ENCODE data around the gene SENP1.
"Not testable (repeated sequence)": the region's sequence is repeated elsewhere in the genome, so short reads cannot be mapped to it uniquely, and the experiment has no call there.

SENP1 gene

GRCh38 chr12:48115957-48116356 is 10.1 kb upstream of the SENP1 start:
- H3K4me3 ChIP-seq (ENCODE audit: control insufficient read depth, low read depth, low read length): no peak overlapping the region
- TF ChIP-seq CTCF (IDR thresholded peaks at IDR 0.05; ENCODE audit: control insufficient read depth, insufficient read depth, low read depth, low read length, missing control alignments): no peak
- DNase-seq (ENCODE audit: low read depth): no peak

GRCh38 chr12:48111312-48111693 is 5.4 kb upstream of the SENP1 start:
- H3K4me3 ChIP-seq (ENCODE audit: control insufficient read depth, low read depth, low read length); DNase-seq (ENCODE audit: low read depth): not testable (repeated sequence)

GRCh38 chr12:48110691-48111311 is 4.9 kb upstream of the SENP1 start:
- no peak overlapping the region for H3K4me3 ChIP-seq (ENCODE audit: control insufficient read depth, low read depth, low read length)
- TF ChIP-seq CTCF (IDR thresholded peaks at IDR 0.05; ENCODE audit: control insufficient read depth, insufficient read depth, low read depth, low read length, missing control alignments): no peak
- no peak for DNase-seq (ENCODE audit: low read depth)

GRCh38 chr12:48109424-48109823 is 3.5 kb upstream of the SENP1 start:
- no peak for DNase-seq (ENCODE audit: low read depth)
- no peak overlapping the region for H3K4me3 ChIP-seq (ENCODE audit: control insufficient read depth, low read depth, low read length)
- no peak for TF ChIP-seq CTCF (IDR thresholded peaks at IDR 0.05; ENCODE audit: control insufficient read depth, insufficient read depth, low read depth, low read length, missing control alignments)

- peak overlapping the region; percentile 75 for H3K4me3 ChIP-seq (ENCODE audit: control insufficient read depth, low read depth, low read length)
- DNase-seq (ENCODE audit: low read depth): no peak
- TF ChIP-seq CTCF (IDR thresholded peaks at IDR 0.05; ENCODE audit: control insufficient read depth, insufficient read depth, low read depth, low read length, missing control alignments): no peak
Measured at GRCh38 chr12:48106681-48107613, 1.1 kb upstream of the SENP1 start.

GRCh38 chr12:48105321-48105866 is 485 bp downstream of the SENP1 start:
- no peak for TF ChIP-seq CTCF (IDR thresholded peaks at IDR 0.05; ENCODE audit: control insufficient read depth, insufficient read depth, low read depth, low read length, missing control alignments)
- no peak for DNase-seq (ENCODE audit: low read depth)
- peak overlapping the region; percentile 75 for H3K4me3 ChIP-seq (ENCODE audit: control insufficient read depth, low read depth, low read length)

GRCh38 chr12:48104531-48104930 is 1.3 kb downstream of the SENP1 start:
- no peak for DNase-seq (ENCODE audit: low read depth)
- H3K4me3 ChIP-seq (ENCODE audit: control insufficient read depth, low read depth, low read length): peak overlapping the region; percentile 75
- no peak for TF ChIP-seq CTCF (IDR thresholded peaks at IDR 0.05; ENCODE audit: control insufficient read depth, insufficient read depth, low read depth, low read length, missing control alignments)
